G401 (cell line): ENCODE data around the gene ARRDC2. TPM values are rescaled to one million over a fixed set of nuclear protein-coding genes. Genes with fewer than 3 reads are reported as not detected.

ENCODE experiments used
- DNase-seq: peaks from one replicate; pipeline ENCODE4 v3.0.0-alpha.2; 2015; ENCODE audit warnings: low spot score
- in situ Hi-C: cut with HindIII; loops from 2 replicates; pipeline ENCODE4 v1.10.0; 2016; ENCODE audit warnings: low sequenced_read_pairs, mixed read lengths
- total RNA-seq: library from RNA; depleted of rRNA; stranded (reverse); fragments of >200 nt; shearing (Covaris generic); gene quantifications from 2 replicates; pipeline ENCODE4 v1.2.3, GENCODE V29; 2014; rRNA removed

ARRDC2 gene
- total RNA-seq = 19.1 and 26.0 TPM in 2 replicates

DNA sequence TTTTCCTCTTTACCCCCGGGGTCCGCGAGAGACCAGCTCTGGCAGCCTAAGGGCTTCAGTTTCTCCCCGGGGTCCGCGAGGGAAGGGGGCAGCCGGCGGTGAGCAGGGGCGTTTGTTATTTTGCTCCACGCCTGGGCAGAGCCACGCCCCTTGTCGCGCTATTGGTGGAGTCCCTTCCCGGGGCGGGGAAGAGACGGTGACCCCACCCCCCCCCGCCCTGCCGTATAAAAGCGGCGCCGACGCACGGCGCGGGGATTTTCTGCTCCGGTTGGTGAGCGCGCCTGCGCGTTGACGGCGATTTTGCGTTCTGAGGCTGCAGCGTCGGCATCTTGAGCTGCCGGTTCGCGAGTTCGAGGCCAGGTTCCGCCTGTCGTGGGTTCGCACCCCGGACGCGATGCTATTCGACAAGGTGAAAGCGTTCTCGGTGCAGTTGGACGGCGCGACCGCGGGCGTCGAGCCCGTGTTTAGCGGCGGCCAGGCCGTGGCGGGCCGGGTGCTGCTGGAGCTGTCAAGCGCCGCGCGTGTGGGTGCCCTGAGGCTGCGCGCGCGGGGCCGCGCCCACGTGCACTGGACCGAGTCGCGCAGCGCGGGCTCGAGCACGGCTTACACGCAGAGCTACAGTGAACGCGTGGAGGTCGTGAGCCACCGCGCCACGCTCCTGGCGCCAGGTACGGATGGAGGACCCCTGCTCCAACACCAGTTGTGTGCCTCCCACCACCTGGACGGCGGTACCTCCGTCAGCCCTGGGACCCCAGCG is at the start of gene ARRDC2:
Gene ARRDC2, plus strand, starts transcription at position 254 of the 757 bp plus-strand sequence. Its CDS starts 141 bp downstream, at position 395.
- DNase-seq = peak; percentile 90
- in situ Hi-C loops = no loop called here

DNA sequence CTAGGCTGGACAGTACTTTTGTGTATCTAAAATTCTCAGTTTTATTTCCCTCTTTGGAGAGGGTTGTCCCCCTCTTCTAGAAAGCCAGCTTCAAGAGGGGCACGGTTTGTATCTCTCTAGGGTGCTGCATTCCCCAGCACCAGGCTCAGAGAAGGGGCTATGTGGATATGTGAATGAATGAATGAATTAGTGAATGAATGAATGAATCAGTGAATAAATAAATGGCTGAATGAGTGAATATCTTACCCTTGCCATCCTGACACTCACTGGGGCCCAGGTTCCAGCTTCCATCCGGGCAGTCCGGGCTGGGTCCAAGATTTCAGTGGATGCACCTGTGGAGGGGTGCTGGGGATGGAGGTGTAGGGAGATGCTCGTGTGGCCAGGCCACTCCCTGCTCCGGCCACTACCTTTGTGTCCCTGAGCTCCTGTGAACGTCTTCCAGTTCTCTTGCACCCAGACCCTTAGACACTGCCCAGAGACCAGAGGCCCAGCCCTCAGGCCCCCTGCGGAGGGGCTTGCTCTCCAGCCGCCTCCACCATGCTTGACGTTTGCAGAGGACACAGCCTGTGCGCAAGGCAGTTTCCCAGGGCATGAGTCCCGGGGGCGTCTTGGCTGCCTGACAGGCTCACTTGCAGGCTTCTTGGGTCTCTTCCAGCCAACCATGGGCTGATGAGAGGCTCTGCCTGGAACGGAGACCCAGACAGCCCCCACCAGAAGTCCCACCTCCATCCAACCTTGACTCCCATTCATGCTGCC is 43.9 kb upstream of the ARRDC2 start:
- no peak for DNase-seq
- in situ Hi-C loops = no loop called here

DNA sequence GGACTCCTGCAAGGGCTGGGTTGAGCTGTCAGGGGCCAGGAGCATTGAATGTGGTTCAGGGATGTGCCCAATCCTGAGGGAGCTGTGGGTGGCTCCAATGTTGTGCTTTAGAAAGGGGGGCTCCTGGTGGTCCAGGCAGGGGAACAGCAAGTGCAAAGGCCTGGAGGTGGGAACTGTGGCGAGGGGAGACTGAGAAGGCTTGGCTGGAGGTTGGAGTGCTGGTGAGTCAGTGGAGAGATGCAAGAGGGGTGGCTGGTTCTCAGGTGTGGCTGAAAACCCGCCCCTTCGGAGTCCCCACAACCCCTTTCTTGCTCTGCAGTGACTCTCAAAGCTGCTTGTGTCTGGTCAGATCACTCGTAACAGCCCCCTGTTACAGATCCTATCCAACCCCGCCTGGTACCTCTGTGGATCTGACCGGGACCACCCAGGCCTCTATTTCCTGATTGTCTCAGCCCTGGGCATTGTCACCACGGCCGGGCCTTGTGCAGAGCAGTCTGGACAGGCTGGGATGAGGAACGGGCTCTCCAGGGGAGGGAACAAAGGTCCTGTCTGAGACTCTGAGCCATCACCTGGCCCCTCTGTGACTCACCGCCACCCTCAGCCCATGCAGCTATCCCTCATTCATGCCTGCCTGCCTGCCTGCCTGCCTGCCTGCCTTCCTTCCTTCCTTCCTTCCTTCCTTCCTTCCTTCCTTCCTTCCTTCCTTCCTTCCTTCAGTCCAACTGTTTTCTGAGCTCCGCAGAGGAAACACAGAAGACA is 42.4 kb upstream of the ARRDC2 start:
- DNase-seq = no peak
- in situ Hi-C loops = no loop called here

DNA sequence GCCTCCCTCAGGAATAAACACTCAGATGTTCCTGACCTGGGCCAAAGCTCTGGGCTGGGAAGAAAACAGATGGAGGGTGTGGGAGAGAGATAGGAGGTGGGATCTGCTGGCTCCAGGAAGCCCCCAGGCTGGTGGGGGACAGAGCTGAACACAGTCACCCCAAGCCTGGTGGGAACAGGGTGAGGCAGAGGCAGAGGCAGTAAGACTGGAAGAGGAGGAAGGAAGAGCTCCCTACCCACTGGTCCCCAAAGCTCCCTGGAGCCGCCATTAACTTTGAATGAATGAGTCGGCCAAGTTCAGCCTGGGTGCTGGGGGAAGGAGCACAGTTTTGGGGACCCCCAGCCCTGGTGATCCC is 41.9 kb upstream of the ARRDC2 start:
- in situ Hi-C loops = no loop called here
- DNase-seq = no peak

- no peak for DNase-seq
- in situ Hi-C loops = no loop called here
Measured at GRCh38 chr19:17966550-17967256, 41.3 kb upstream of the ARRDC2 start, which contains the start of gene KCNN1. KCNN1 (plus strand) TSS chr19:17967107; CDS start chr19:17973889, 6,782 bp downstream.

DNA sequence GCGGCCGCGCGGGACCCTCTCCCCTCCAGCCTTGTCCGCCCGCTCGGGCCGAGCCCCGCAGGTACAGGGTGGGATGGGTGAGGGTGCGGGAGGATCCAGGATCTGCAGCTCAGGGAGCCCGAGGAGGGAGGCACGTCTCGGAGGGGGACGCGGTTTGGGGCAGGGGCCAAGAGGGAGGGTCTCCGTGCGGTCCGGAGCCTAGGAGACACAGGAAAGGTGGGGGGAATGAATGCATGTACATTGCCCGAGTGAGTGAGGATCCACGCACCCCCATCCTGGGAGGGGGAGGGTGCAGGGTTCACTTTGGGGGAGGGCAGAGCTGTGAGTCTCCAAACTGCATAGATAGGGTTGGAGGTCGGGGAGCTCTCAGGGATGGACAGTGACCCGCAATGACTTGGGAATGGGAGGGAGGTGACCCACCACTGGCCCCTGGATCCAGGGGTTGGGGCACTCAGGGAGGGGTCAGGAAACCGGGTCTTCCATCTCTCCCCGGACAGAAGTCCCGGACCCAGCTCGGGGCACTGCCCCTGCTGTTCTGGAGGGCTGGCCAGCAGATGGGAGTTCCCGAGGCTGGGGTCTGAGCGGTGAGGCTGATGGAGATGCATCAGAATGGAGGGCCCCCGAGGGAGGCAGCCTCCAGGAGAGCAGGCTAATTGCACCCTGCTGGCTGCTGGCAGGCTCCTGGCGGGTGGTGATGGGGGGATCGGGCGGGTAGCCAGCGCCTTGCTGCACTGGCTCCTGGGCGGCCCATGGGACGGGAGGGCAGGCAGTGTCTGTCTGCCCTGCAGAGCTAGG is 40.5 kb upstream of the ARRDC2 start:
- in situ Hi-C loops = no loop called here
- no peak for DNase-seq

GRCh38 chr19:17968362-17968761 is 39.6 kb upstream of the ARRDC2 start:
- DNase-seq = no peak
- in situ Hi-C loops = no loop called here

- in situ Hi-C loops = no loop called here
- DNase-seq = no peak
Measured at GRCh38 chr19:17969096-17969792, 38.7 kb upstream of the ARRDC2 start.

DNA sequence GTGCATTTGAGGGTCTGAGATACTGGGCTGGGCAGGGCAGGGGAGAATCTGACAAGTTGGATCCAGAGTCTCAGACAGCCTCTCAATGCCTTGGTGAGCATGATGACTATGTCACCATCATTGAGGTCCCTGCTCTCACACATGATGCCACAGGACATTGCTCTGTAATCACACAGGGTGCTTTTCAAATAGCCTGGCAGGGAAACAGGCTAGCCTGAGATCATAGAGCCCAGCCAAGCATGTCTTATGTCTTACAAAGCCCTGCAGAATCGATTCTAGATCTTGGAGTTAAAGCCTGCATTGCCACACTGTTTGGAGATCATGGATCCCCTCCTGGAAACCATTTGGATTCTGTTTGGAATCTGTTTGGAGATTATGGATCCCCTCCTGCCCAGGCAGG is 35.7 kb upstream of the ARRDC2 start:
- in situ Hi-C loops = no loop called here
- DNase-seq = no peak

- no peak for DNase-seq
Measured at GRCh38 chr19:17973759-17974158, 34.2 kb upstream of the ARRDC2 start.

DNA sequence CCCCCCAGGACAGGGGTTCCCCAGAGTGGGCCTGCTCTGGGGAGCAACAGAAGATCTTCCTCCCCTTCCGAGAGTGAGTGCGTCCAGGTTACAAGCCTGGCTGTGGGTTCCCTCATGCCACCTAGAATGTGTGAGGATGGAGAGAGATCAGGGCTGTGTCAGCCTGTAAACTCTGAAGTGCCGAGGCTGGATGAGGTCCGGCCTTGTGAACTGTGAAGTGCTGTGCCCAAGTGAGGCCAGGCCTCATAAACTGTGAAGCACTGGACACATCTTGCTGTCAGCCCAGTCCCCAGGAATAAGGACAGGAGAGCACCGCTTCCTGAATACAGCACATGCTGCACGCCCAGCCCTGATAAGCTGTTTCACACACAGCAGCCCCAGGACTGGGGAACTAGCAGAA is 33.4 kb upstream of the ARRDC2 start:
- in situ Hi-C loops = no loop called here
- DNase-seq = no peak

More at GRCh38 chr19:17973759-17974158, 34.2 kb upstream of the ARRDC2 start:
- in situ Hi-C loops = no loop called here

GRCh38 chr19:17975032-17975431 is 32.9 kb upstream of the ARRDC2 start:
- in situ Hi-C loops = no loop called here
- no peak for DNase-seq

DNA sequence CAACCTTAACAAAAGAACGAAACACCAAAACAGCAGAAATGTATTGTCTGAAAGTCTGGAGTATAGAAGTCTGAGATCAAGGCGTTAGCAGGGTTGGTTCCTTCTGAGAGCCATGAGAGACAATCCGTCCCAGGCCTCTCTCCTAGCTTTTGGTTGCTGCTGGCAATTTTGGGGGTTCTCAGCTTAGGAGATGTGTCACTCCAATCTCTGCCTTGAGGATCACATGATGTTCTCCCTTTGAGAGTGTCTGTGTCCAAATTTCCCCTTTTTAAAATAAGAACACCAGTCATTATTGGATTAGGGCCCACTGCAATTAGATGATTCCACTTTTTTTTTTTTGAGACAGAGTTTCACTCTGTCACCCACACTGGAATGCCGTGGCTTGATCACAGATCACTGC is 30.9 kb upstream of the ARRDC2 start:
- in situ Hi-C loops = no loop called here

GRCh38 chr19:17977488-17977887 is 30.5 kb upstream of the ARRDC2 start:
- in situ Hi-C loops = no loop called here
- DNase-seq = no peak

More for the DNA sequence above, 30.9 kb upstream of the ARRDC2 start:
- DNase-seq = no peak

- DNase-seq = no peak
- in situ Hi-C loops = no loop called here
Measured at GRCh38 chr19:17981611-17982010, 26.4 kb upstream of the ARRDC2 start.

- in situ Hi-C loops = no loop called here
- no peak for DNase-seq
Measured at GRCh38 chr19:17982430-17982829, 25.5 kb upstream of the ARRDC2 start.

DNA sequence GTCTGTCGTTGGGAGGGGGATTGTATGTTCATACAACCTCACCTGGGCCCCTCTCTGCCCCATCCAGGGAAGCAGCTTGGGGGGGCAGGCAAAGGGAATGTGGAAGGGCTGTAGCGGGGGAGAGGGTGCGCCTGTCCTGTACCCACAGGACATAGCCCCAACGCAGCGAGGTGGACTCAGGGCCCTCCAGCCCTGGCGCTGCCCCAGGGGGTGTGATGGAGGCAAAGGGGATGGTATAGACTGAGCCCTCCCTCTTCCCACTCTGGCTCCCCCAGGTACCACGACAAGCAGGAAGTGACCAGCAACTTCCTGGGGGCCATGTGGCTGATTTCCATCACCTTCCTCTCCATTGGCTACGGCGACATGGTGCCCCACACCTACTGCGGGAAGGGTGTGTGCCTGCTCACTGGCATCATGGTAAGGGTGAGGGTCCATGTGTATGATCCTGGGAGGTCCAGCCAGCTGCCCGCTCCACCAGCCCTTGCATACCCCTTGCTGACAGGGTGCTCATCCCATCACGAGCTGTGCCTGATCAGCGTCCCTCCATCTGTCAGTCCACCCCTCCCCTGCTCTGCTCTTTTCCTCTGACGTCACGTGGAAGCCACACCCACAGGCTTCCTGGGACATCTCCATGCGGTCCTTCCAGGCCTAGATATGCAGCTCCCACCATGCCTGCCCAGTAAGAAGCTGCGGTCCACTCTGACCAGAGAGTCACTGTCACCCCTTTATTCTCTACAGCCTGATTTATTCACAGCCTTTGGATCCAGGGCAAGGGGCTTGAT is 22.7 kb upstream of the ARRDC2 start:
- no peak for DNase-seq

More for the DNA sequence above, 22.7 kb upstream of the ARRDC2 start:
- in situ Hi-C loops = no loop called here
